ENCODE results near the gene OR4E2. TPM values are rescaled to one million over a fixed set of nuclear protein-coding genes. Genes with fewer than 3 reads are reported as not detected.
"Not testable (repeated sequence)": the region's sequence is repeated elsewhere in the genome, so short reads cannot be mapped to it uniquely, and the experiment has no call there.

Gene OR4E2
- total RNA-seq, 1 experiment from 2014 or later = not detected

GRCh38 chr14:21694425-21694824 lies 40.8 kb downstream of the OR4E2 start:
- DNase-seq (ENCODE audit: low read depth) = no peak

GRCh38 chr14:21697662-21698061 lies 44.0 kb downstream of the OR4E2 start:
- DNase-seq (ENCODE audit: low read depth) = not testable (repeated sequence)

- DNase-seq (ENCODE audit: low read depth) = not testable (repeated sequence)
These were observed 44.9 kb downstream of the OR4E2 start for GRCh38 chr14:21698538-21698937.

GRCh38 chr14:21699551-21699950 lies 45.9 kb downstream of the OR4E2 start:
- DNase-seq (ENCODE audit: low read depth) = no peak

GRCh38 chr14:21702316-21702715 lies 48.7 kb downstream of the OR4E2 start:
- no peak for DNase-seq (ENCODE audit: low read depth)

- no peak for DNase-seq (ENCODE audit: low read depth)
These were observed 50.0 kb downstream of the OR4E2 start for GRCh38 chr14:21703357-21704326.

- DNase-seq (ENCODE audit: low read depth) = no peak
These were observed 50.7 kb downstream of the OR4E2 start for GRCh38 chr14:21704338-21704737.

- peak; percentile 48 for DNase-seq (ENCODE audit: low read depth)
These were observed 57.8 kb downstream of the OR4E2 start for GRCh38 chr14:21711360-21711961.

- no peak for DNase-seq (ENCODE audit: low read depth)
These were observed 58.4 kb downstream of the OR4E2 start for GRCh38 chr14:21712036-21712435.

GRCh38 chr14:21714318-21714929 lies 60.8 kb downstream of the OR4E2 start:
- DNase-seq (ENCODE audit: low read depth) = no peak

Small RNA genes lying within 50 kb of the gene (small RNA-seq; reads per million reads assigned to genes)
- not detected for gene AC243972.3

Other genes with a start within 250 kb of the OR4E2 start
- 53.8 and 58.3 TPM in 2 replicates for gene CHD8, start 197.7 kb upstream of the OR4E2 start, total RNA-seq (2014; rRNA removed; shearing (Covaris generic))
- gene RAB2B, start 176.9 kb upstream of the OR4E2 start, total RNA-seq (2014; rRNA removed; shearing (Covaris generic)) = 11.8 and 16.6 TPM in 2 replicates
- gene TOX4, start 176.6 kb upstream of the OR4E2 start, total RNA-seq (2014; rRNA removed; shearing (Covaris generic)) = 16.4 and 46.2 TPM in 2 replicates
- gene METTL3, start 142.5 kb upstream of the OR4E2 start, total RNA-seq (2014; rRNA removed; shearing (Covaris generic)) = 96.6 and 99.7 TPM in 2 replicates
- gene SALL2, start 127.5 kb upstream of the OR4E2 start, total RNA-seq (2014; rRNA removed; shearing (Covaris generic)) = 0.03 TPM in 2 replicates
- gene OR10G3, start 73.8 kb upstream of the OR4E2 start, total RNA-seq (2014; rRNA removed; shearing (Covaris generic)) = not detected in 2 replicates
- gene OR10G2, start 18.9 kb upstream of the OR4E2 start, total RNA-seq (2014; rRNA removed; shearing (Covaris generic)) = not detected in 2 replicates
- not detected in 2 replicates for gene OR4E1, start 20.0 kb downstream of the OR4E2 start, total RNA-seq (2014; rRNA removed; shearing (Covaris generic))